GM23248 (cell line): Measurements from ENCODE around the gene CDCA3.

ENCODE experiments used
- EZH2 ChIP-seq: fragments of 200-600 bp; sonication (generic); IDR thresholded peaks from 2 replicates; pipeline ENCODE4 v1.6.1; 2018; ENCODE audit warnings: antibody characterized with exemption, mild to moderate bottlenecking; ENCODE audit not compliant: insufficient read depth, poor library complexity, severe bottlenecking
- EZH2phosphoT487 ChIP-seq: fragments of 200-600 bp; sonication (generic); IDR thresholded peaks from 2 replicates; pipeline ENCODE4 v1.6.1; 2018; ENCODE audit warnings: antibody characterized with exemption, moderate library complexity, mild to moderate bottlenecking, low read depth; ENCODE audit not compliant: insufficient read depth

DNA sequence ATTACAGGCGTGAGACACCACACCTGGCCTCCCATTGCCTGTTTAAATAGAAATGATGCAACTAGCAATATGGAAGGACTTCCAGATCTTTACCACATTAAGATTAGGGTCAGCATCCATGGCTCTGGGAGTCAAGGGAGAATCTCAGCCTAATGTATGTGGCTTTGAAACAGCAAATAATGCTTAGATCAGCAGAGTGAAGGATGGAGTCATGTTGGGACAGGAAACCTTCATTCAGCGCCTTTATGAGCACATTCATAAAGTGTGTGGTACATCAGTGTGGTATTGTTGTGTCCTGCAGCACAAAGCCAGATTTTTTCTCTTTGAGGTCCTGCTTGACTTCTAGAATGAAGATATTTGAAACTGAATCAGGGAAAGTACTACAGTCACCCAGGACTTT is 37.3 kb upstream of the CDCA3 start:
- TF ChIP-seq EZH2 (no peak), EZH2phosphoT487 (no peak)
